ENCODE data around the gene MRPL2. TPM values are rescaled to one million over a fixed set of nuclear protein-coding genes. Genes with fewer than 3 reads are reported as not detected.

MRPL2 gene
- total and polyA plus RNA-seq, 2 donors (not counting 1 experiment from before 2014, with no cell fraction given), result 45.6 to 52.8 TPM

- H3K4me3 Mint-ChIP-seq, result no peak overlapping the region
- no peak overlapping the region for H2AFZ ChIP-seq (ENCODE audit: insufficient read depth, low read depth, low read length, poor library complexity, severe bottlenecking)
- no peak overlapping the region for H3K4me3 ChIP-seq (ENCODE audit: control extremely low read depth in 1 of 5, extremely low read depth in 1 of 5, insufficient read depth in 1 of 5, low read depth in 2 of 5, low read length in 4 of 5)
- no peaks in the 10 kb centered on the region for H4K20me1 ChIP-seq (ENCODE audit: control insufficient read depth, insufficient read depth, low read length, poor library complexity, severe bottlenecking)
- H3K4me1 Mint-ChIP-seq, result no peaks in the 10 kb centered on the region
- ATAC-seq (ENCODE audit: low read depth) (no peak), DNase-seq (no peak)
- intact Hi-C loops (cut with micrococcal nuclease), result no loop called here
- no peak overlapping the region for H3K4me2 ChIP-seq (replicated peaks; ENCODE audit: low read depth, low read length, poor library complexity, severe bottlenecking)
- WGBS (ENCODE audit: insufficient coverage), result 98% methylated on average over 17 of the region's 18 CpGs
- ChIA-PET CTCF (no interaction called here), POLR2A (no interaction called here)
- H3K36me3 ChIP-seq (replicated peaks in 1 of 2; ENCODE audit: control extremely low read depth in 1 of 2, control insufficient read depth in 1 of 2, extremely low read depth in 1 of 2, insufficient read depth in 2 of 2, low read length in 1 of 2), result peaks cover 0 to 42% of the 10 kb centered on the region in 2 experiments
- no peak overlapping the region for H3K27ac Mint-ChIP-seq
- H3K9me3 Mint-ChIP-seq (ENCODE audit: insufficient read depth), result no peaks in the 10 kb centered on the region
- H3K9ac ChIP-seq (ENCODE audit: low read length), result no peak overlapping the region
- no peaks in the 10 kb centered on the region for H3K27me3 Mint-ChIP-seq
- H3K27ac ChIP-seq (ENCODE audit: low read length in 2 of 2), result no peak overlapping the region
- H3K4me1 ChIP-seq (ENCODE audit: control insufficient read depth in 2 of 2, insufficient read depth in 2 of 2, low read length in 2 of 2), result no peaks in the 10 kb centered on the region
- no peaks in the 10 kb centered on the region for H3K27me3 ChIP-seq (replicated peaks in 1 of 4; ENCODE audit: control extremely low read depth in 1 of 4, control insufficient read depth in 3 of 4, insufficient read depth in 4 of 4, low read length in 3 of 4)
- no peaks in the 10 kb centered on the region for H3K9me3 ChIP-seq (ENCODE audit: control extremely low read depth in 1 of 3, control insufficient read depth in 2 of 3, insufficient read depth in 1 of 3, low read length in 2 of 3)
- TF ChIP-seq CTCF (IDR thresholded peaks at IDR 0.05) (no peak), EZH2 (IDR thresholded peaks at IDR 0.05; ENCODE audit: borderline replicate concordance, insufficient read depth, low read depth, low read length, poor library complexity, severe bottlenecking) (no peak)
- H3K79me2 ChIP-seq (ENCODE audit: control insufficient read depth, insufficient read depth, low read length), result no peaks in the 10 kb centered on the region
Observed at GRCh38 chr6:43040542-43041257, 18.5 kb downstream of the MRPL2 start.

DNA sequence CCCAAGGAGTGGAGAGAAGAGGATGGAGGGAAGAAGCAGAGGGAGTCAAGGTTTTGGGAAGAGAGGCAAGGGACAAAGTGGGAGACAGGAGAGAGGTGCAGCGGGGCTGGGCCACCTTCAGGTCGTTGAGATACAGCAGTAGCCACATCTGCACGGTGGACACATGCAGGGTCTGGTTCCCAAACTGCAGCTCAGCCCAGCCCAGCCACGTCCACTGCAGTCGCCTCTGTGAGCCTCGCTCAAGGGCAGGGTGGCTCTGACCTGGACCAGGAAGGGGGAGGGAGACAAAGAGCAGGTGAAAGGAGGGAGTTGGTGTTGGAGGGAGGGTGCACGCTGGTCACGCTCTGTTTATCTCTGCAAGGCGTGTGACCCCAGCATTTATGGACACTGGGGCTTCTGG lies 20.5 kb downstream of the MRPL2 start:
- Histone ChIP-seq H3K9ac (ENCODE audit: low read length) (no peak overlapping the region), H3K4me2 (replicated peaks; ENCODE audit: low read depth, low read length, poor library complexity, severe bottlenecking) (no peak overlapping the region), H3K4me1 (ENCODE audit: control insufficient read depth in 2 of 2, insufficient read depth in 2 of 2, low read length in 2 of 2) (no peaks in the 10 kb centered on the region), H3K27me3 (replicated peaks in 1 of 4; ENCODE audit: control extremely low read depth in 1 of 4, control insufficient read depth in 3 of 4, insufficient read depth in 4 of 4, low read length in 3 of 4) (no peaks in the 10 kb centered on the region), H3K4me3 (ENCODE audit: control extremely low read depth in 1 of 5, extremely low read depth in 1 of 5, insufficient read depth in 1 of 5, low read depth in 2 of 5, low read length in 4 of 5) (no peak overlapping the region), H3K36me3 (replicated peaks in 1 of 2; ENCODE audit: control extremely low read depth in 1 of 2, control insufficient read depth in 1 of 2, extremely low read depth in 1 of 2, insufficient read depth in 2 of 2, low read length in 1 of 2) (peaks cover 0 to 42% of the 10 kb centered on the region in 2 experiments), H3K79me2 (ENCODE audit: control insufficient read depth, insufficient read depth, low read length) (no peaks in the 10 kb centered on the region), H4K20me1 (ENCODE audit: control insufficient read depth, insufficient read depth, low read length, poor library complexity, severe bottlenecking) (no peaks in the 10 kb centered on the region), H3K9me3 (ENCODE audit: control extremely low read depth in 1 of 3, control insufficient read depth in 2 of 3, insufficient read depth in 1 of 3, low read length in 2 of 3) (no peaks in the 10 kb centered on the region), H2AFZ (ENCODE audit: insufficient read depth, low read depth, low read length, poor library complexity, severe bottlenecking) (no peak overlapping the region), H3K27ac (ENCODE audit: low read length in 2 of 2) (no peak overlapping the region)
- no peak for TF ChIP-seq CTCF (IDR thresholded peaks at IDR 0.05)
- no peak for TF ChIP-seq EZH2 (IDR thresholded peaks at IDR 0.05; ENCODE audit: borderline replicate concordance, insufficient read depth, low read depth, low read length, poor library complexity, severe bottlenecking)
- no peak overlapping the region for H3K4me3 Mint-ChIP-seq
- DNase-seq (no peak), ATAC-seq (ENCODE audit: low read depth) (no peak)
- no peaks in the 10 kb centered on the region for H3K9me3 Mint-ChIP-seq (ENCODE audit: insufficient read depth)
- ChIA-PET POLR2A (interaction anchor here (0.6 kb wide), 1 partner anchor 402 kb away, joined by 6 read pairs; no protein-coding TSS in a partner anchor), CTCF (interaction anchor here (0.8 kb wide), 1 partner anchor 9 kb away, joined by 3 read pairs; no protein-coding TSS in a partner anchor)
- WGBS (ENCODE audit: insufficient coverage), result 96% methylated on average over 9 of the region's 9 CpGs
- no peak overlapping the region for H3K27ac Mint-ChIP-seq
- H3K27me3 Mint-ChIP-seq, result no peaks in the 10 kb centered on the region
- no peaks in the 10 kb centered on the region for H3K4me1 Mint-ChIP-seq
- intact Hi-C loops (cut with micrococcal nuclease), result no loop called here

Measured in B cell (primary cell).